HEK293 (cell line): ENCODE measurements around the gene GCDH.

Experiments used
- TF ChIP-seq, protein P1 (sequence below): fragments of 450-650 bp; formaldehyde crosslinking; IDR thresholded peaks from 2 replicates; pipeline ENCODE4 v1.5.1; 2016; ENCODE audit warnings: missing biosample characterization, missing genetic modification characterization, borderline replicate concordance
- TF ChIP-seq, protein P2 (sequence below): fragments of 450-650 bp; formaldehyde crosslinking; IDR thresholded peaks from 2 replicates; pipeline ENCODE4 v1.5.1; 2016; ENCODE audit warnings: missing biosample characterization, missing genetic modification characterization

DNA sequence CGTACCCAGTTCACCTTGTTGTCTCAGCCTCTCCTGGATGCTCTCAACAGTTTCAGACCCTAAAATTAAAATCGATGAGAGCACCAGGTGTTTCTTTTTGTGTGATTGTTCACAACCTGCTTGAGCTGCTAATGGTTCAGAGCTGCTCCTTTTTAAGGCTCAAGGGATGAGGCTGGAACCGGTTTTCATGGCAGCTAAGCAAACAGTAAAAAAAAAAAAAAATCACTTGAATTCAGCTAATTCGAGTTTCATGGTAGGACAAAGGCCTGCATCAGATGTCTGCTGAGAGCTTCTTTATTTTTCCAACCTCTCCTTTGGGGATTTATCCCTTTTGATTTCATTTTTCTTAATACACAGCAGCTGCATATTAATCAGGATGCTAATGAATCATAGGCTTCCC is 21.6 kb downstream of the GCDH start:
- TF ChIP-seq, protein P1, sequence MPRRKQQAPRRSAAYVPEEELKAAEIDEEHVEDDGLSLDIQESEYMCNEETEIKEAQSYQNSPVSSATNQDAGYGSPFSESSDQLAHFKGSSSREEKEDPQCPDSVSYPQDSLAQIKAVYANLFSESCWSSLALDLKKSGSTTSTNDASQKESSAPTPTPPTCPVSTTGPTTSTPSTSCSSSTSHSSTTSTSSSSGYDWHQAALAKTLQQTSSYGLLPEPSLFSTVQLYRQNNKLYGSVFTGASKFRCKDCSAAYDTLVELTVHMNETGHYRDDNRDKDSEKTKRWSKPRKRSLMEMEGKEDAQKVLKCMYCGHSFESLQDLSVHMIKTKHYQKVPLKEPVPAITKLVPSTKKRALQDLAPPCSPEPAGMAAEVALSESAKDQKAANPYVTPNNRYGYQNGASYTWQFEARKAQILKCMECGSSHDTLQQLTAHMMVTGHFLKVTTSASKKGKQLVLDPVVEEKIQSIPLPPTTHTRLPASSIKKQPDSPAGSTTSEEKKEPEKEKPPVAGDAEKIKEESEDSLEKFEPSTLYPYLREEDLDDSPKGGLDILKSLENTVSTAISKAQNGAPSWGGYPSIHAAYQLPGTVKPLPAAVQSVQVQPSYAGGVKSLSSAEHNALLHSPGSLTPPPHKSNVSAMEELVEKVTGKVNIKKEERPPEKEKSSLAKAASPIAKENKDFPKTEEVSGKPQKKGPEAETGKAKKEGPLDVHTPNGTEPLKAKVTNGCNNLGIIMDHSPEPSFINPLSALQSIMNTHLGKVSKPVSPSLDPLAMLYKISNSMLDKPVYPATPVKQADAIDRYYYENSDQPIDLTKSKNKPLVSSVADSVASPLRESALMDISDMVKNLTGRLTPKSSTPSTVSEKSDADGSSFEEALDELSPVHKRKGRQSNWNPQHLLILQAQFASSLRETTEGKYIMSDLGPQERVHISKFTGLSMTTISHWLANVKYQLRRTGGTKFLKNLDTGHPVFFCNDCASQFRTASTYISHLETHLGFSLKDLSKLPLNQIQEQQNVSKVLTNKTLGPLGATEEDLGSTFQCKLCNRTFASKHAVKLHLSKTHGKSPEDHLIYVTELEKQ: no peak
- TF ChIP-seq, protein P2, sequence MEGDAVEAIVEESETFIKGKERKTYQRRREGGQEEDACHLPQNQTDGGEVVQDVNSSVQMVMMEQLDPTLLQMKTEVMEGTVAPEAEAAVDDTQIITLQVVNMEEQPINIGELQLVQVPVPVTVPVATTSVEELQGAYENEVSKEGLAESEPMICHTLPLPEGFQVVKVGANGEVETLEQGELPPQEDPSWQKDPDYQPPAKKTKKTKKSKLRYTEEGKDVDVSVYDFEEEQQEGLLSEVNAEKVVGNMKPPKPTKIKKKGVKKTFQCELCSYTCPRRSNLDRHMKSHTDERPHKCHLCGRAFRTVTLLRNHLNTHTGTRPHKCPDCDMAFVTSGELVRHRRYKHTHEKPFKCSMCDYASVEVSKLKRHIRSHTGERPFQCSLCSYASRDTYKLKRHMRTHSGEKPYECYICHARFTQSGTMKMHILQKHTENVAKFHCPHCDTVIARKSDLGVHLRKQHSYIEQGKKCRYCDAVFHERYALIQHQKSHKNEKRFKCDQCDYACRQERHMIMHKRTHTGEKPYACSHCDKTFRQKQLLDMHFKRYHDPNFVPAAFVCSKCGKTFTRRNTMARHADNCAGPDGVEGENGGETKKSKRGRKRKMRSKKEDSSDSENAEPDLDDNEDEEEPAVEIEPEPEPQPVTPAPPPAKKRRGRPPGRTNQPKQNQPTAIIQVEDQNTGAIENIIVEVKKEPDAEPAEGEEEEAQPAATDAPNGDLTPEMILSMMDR (tag by site-specific recombination): no peak
